PFSK-1 (cell line): Measurements from ENCODE around the gene ARSI.

Source experiments
- FOXP2 ChIP-seq: optimal IDR thresholded peaks from 2 replicates; pipeline ENCODE3; 2011; ENCODE audit warnings: borderline replicate concordance, control low read depth, inconsistent platforms; ENCODE audit not compliant: insufficient read depth; ENCODE audit errors: extremely low read length, extremely low read depth
- POLR2AphosphoS5 ChIP-seq: IDR thresholded peaks from 2 replicates; pipeline ENCODE4 v1.6.1; 2012; ENCODE audit warnings: low read depth, mild to moderate bottlenecking, control low read depth, low read length, moderate library complexity
- SIN3A ChIP-seq: IDR thresholded peaks from 2 replicates; pipeline ENCODE4 v1.6.1; 2012; ENCODE audit warnings: mild to moderate bottlenecking, low read length, moderate library complexity, borderline replicate concordance; ENCODE audit not compliant: insufficient read depth
- TAF1 ChIP-seq: IDR thresholded peaks from 2 replicates; pipeline ENCODE4 v1.6.1; 2012; ENCODE audit warnings: low read length, control low read depth, borderline replicate concordance; ENCODE audit not compliant: insufficient read depth
- TF ChIP-seq, protein P1 (sequence below), 2 experiments: IDR thresholded peaks; 2 replicates each; pipeline versions ENCODE4 v1.6.1 to v1.8.0; 2011 to 2012; ENCODE audit warnings: low read depth in 2 of 2, low read length in 2 of 2, control low read depth in 1 of 2, inconsistent platforms in 1 of 2, mild to moderate bottlenecking in 1 of 2, moderate library complexity in 1 of 2; ENCODE audit not compliant: insufficient read depth in 1 of 2

Gene ARSI

DNA sequence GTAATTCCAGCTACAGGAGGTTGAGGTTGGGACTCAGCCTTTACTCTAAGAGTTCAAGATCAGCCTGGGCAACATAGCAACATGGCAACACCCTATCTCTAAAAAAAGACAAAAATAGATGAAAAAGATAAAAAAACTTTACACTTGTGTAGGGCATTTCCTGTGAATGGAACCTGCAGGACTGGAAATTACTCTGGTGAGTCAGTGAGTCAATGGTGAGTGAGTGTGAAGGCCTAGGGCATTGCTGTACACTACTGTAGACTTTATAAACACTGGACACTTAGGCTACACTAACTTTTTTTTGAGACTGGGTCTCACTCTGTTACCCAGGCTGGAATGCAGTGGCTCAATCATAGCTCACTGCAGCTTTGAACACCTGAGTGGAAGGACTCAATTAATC lies 19.5 kb upstream of the ARSI start:
- TF ChIP-seq POLR2AphosphoS5: no peak
- no peak for TF ChIP-seq SIN3A
- TF ChIP-seq FOXP2: no peak
- TF ChIP-seq TAF1: no peak
- TF ChIP-seq, protein P1, sequence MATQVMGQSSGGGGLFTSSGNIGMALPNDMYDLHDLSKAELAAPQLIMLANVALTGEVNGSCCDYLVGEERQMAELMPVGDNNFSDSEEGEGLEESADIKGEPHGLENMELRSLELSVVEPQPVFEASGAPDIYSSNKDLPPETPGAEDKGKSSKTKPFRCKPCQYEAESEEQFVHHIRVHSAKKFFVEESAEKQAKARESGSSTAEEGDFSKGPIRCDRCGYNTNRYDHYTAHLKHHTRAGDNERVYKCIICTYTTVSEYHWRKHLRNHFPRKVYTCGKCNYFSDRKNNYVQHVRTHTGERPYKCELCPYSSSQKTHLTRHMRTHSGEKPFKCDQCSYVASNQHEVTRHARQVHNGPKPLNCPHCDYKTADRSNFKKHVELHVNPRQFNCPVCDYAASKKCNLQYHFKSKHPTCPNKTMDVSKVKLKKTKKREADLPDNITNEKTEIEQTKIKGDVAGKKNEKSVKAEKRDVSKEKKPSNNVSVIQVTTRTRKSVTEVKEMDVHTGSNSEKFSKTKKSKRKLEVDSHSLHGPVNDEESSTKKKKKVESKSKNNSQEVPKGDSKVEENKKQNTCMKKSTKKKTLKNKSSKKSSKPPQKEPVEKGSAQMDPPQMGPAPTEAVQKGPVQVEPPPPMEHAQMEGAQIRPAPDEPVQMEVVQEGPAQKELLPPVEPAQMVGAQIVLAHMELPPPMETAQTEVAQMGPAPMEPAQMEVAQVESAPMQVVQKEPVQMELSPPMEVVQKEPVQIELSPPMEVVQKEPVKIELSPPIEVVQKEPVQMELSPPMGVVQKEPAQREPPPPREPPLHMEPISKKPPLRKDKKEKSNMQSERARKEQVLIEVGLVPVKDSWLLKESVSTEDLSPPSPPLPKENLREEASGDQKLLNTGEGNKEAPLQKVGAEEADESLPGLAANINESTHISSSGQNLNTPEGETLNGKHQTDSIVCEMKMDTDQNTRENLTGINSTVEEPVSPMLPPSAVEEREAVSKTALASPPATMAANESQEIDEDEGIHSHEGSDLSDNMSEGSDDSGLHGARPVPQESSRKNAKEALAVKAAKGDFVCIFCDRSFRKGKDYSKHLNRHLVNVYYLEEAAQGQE (IDR thresholded peaks at IDR 0.05; ENCODE audit: insufficient read depth in 1 of 2, low read depth in 2 of 2, low read length in 2 of 2): no peak

GRCh38 chr5:150321784-150322183 lies 19.1 kb upstream of the ARSI start:
- TF ChIP-seq TAF1: no peak
- TF ChIP-seq POLR2AphosphoS5: no peak
- no peak for TF ChIP-seq FOXP2
- no peak for TF ChIP-seq SIN3A
- TF ChIP-seq, protein P1 (IDR thresholded peaks at IDR 0.05; ENCODE audit: insufficient read depth in 1 of 2, low read depth in 2 of 2, low read length in 2 of 2): no peak

DNA sequence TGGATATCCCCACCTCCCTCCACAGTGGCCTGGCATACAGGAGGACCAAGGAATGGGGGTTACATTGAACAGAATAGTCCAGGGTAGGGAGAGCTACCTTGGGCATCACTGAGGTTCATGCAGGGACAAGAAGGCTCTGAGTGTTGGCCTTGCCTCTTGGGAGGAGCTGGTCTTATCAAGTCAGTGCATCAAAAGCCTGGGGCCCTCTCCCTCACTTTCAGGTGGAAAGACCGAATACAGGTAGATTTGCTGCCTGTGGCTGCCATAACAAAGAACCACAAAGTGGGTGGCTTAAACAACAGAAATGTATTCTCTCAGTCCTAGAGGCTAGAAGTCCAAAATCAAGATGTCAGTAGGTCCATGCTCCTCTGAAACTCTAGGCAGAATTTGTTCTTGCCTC lies 18.5 kb upstream of the ARSI start:
- TF ChIP-seq FOXP2 (no peak), SIN3A (no peak), POLR2AphosphoS5 (no peak), TAF1 (no peak)
- TF ChIP-seq, protein P1 (IDR thresholded peaks at IDR 0.05; ENCODE audit: insufficient read depth in 1 of 2, low read depth in 2 of 2, low read length in 2 of 2): no peak

GRCh38 chr5:150320044-150320613 lies 17.4 kb upstream of the ARSI start:
- TF ChIP-seq, protein P1 (IDR thresholded peaks at IDR 0.05; ENCODE audit: insufficient read depth in 1 of 2, low read depth in 2 of 2, low read length in 2 of 2): no peak
- TF ChIP-seq TAF1: no peak
- TF ChIP-seq SIN3A: no peak; the same call in 1 of the 2 replicates
- no peak for TF ChIP-seq POLR2AphosphoS5
- no peak for TF ChIP-seq FOXP2

GRCh38 chr5:150319484-150319790 lies 16.7 kb upstream of the ARSI start:
- TF ChIP-seq TAF1 (no peak), SIN3A (no peak)
- TF ChIP-seq, protein P1 (IDR thresholded peaks at IDR 0.05; ENCODE audit: insufficient read depth in 1 of 2, low read depth in 2 of 2, low read length in 2 of 2): no peak
